Uterus (tissue), 4 donors: ENCODE results near the gene CRYBA2. TPM values are rescaled to one million over a fixed set of nuclear protein-coding genes. Genes with fewer than 3 reads are reported as not detected.

ENCODE experiments used
- DNase-seq, 2 donors: peaks; one replicate each; pipeline ENCODE4 v3.0.0-alpha.2; 2019 to 2020
- H3K27ac ChIP-seq, 2 donors: fragments of 200-600 bp; sonication (generic); 1 replicate in 1 of 2; 2 replicates in 1 of 2; pipeline ENCODE4 v1.5.1; 2016 to 2018
- H3K27me3 ChIP-seq, 2 donors: fragments of 200-600 bp; sonication (generic); one replicate each; pipeline ENCODE4 v1.5.1; 2018 to 2019; ENCODE audit warnings: control low read depth in 1 of 2
- H3K36me3 ChIP-seq, 2 donors: fragments of 200-600 bp; sonication (generic); one replicate each; pipeline ENCODE4 v1.5.1; 2019; ENCODE audit warnings: control low read depth in 1 of 2
- H3K4me1 ChIP-seq, 2 donors: fragments of 200-600 bp; sonication (generic); one replicate each; pipeline ENCODE4 v1.5.1; 2018 to 2019; ENCODE audit warnings: control low read depth in 1 of 2
- H3K4me3 ChIP-seq, 2 donors: fragments of 200-600 bp; sonication (generic); 1 replicate in 1 of 2; 2 replicates in 1 of 2; pipeline ENCODE4 v1.5.1; 2018 to 2019; ENCODE audit warnings: mild to moderate bottlenecking in 1 of 2
- H3K9me3 ChIP-seq, 2 donors: fragments of 200-600 bp; sonication (generic); one replicate each; pipeline ENCODE4 v1.5.1; 2019; ENCODE audit warnings: control low read depth in 1 of 2
- CTCF ChIP-seq, 4 experiments: fragments of 200-600 bp in 2 of 4; fragments of 450-650 bp in 2 of 4; sonication (generic) in 2 of 4; IDR thresholded peaks; one replicate each; pipeline ENCODE4 v1.5.1; 2016 to 2019; ENCODE audit warnings: antibody characterized with exemption in 4 of 4, mild to moderate bottlenecking in 2 of 4, moderate library complexity in 1 of 4
- POLR2A ChIP-seq, 2 donors: fragments of 450-650 bp; IDR thresholded peaks; one replicate each; pipeline ENCODE4 v1.6.1; 2016; ENCODE audit warnings: antibody characterized with exemption in 2 of 2, mild to moderate bottlenecking in 1 of 2, moderate library complexity in 1 of 2
- intact Hi-C: fragments of 100-400 bp; cut with DNase I; formaldehyde crosslinking; loops from one replicate; pipeline ENCODE4 v1.15.1; 2023; ENCODE audit warnings: low total_unique reads
- total RNA-seq, 4 donors: library from RNA; depleted of rRNA in 3 of 4; stranded (reverse); fragments of >200 nt in 3 of 4; gene quantifications; one replicate each; pipeline versions ENCODE4 v1.1.0 to v1.2.4, GENCODE V29; 2014 to 2023
- donor health status: DM: yes; HTN: yes; CAD: no.

Gene CRYBA2
- total RNA-seq, 4 donors from 2014 or later, result not detected

- TF ChIP-seq CTCF (IDR thresholded peaks at IDR 0.05), result no peak
- TF ChIP-seq POLR2A (IDR thresholded peaks at IDR 0.05), result no peak
- H3K36me3 ChIP-seq, result no peaks in the 10 kb centered on the region
- H3K4me3 ChIP-seq, result no peak overlapping the region
- DNase-seq, result no peak
- intact Hi-C loops, result no loop called here
- H3K27me3 ChIP-seq, result peaks cover 28 to 42% of the 10 kb centered on the region in 2 donors
- peaks cover 0 to 17% of the 10 kb centered on the region in 2 donors for H3K4me1 ChIP-seq
- no peaks in the 10 kb centered on the region for H3K9me3 ChIP-seq
- H3K27ac ChIP-seq, result no peak overlapping the region
Observed at GRCh38 chr2:218961229-218961628, 32.0 kb downstream of the CRYBA2 start.

- Histone ChIP-seq H3K4me3 (no peak overlapping the region), H3K27ac (no peak overlapping the region), H3K9me3 (no peaks in the 10 kb centered on the region), H3K4me1 (peaks cover 0 to 17% of the 10 kb centered on the region in 2 donors), H3K36me3 (no peaks in the 10 kb centered on the region), H3K27me3 (peaks cover 28 to 42% of the 10 kb centered on the region in 2 donors)
- TF ChIP-seq POLR2A (IDR thresholded peaks at IDR 0.05), result no peak
- no peak for TF ChIP-seq CTCF (IDR thresholded peaks at IDR 0.05)
- DNase-seq, result no peak
- intact Hi-C loops, result no loop called here
Observed at GRCh38 chr2:218960309-218961165, 32.7 kb downstream of the CRYBA2 start.

GRCh38 chr2:218959761-218960308 is 33.4 kb downstream of the CRYBA2 start:
- Histone ChIP-seq H3K4me1 (peaks cover 0 to 17% of the 10 kb centered on the region in 2 donors), H3K4me3 (peak overlapping the region in 1 of 2 donors; percentile 23), H3K9me3 (no peaks in the 10 kb centered on the region), H3K27me3 (peaks cover 28 to 42% of the 10 kb centered on the region in 2 donors), H3K36me3 (no peaks in the 10 kb centered on the region), H3K27ac (no peak overlapping the region)
- DNase-seq, result no peak
- intact Hi-C loops, result no loop called here
- TF ChIP-seq CTCF (IDR thresholded peaks at IDR 0.05) (no peak), POLR2A (IDR thresholded peaks at IDR 0.05) (no peak)

- Histone ChIP-seq H3K4me3 (peak within 1 kb of the TSS in 1 of 2 donors; percentile 23), H3K9me3 (no peaks in the 10 kb centered on the region), H3K4me1 (peaks cover 0 to 17% of the 10 kb centered on the region in 2 donors), H3K36me3 (no peaks in the 10 kb centered on the region), H3K27ac (no peak within 1 kb of the TSS), H3K27me3 (peaks cover 28 to 38% of the 10 kb centered on the region in 2 donors)
- peak; percentile 56 to 61 for DNase-seq
- no peak for TF ChIP-seq POLR2A (IDR thresholded peaks at IDR 0.05)
- no peak for TF ChIP-seq CTCF (IDR thresholded peaks at IDR 0.05)
- intact Hi-C loops, result no loop called here
Observed at GRCh38 chr2:218959141-218959731, 34.0 kb downstream of the CRYBA2 start, which contains the start of gene CDK5R2. CDK5R2 (plus strand) TSS chr2:218959666; CDS start chr2:218959821, 155 bp downstream.

- no peaks in the 10 kb centered on the region for H3K9me3 ChIP-seq
- H3K27ac ChIP-seq, result no peak overlapping the region
- H3K36me3 ChIP-seq, result no peaks in the 10 kb centered on the region
- peaks cover 28 to 29% of the 10 kb centered on the region in 2 donors for H3K27me3 ChIP-seq
- DNase-seq, result no peak
- intact Hi-C loops, result no loop called here
- peaks cover 0 to 17% of the 10 kb centered on the region in 2 donors for H3K4me1 ChIP-seq
- H3K4me3 ChIP-seq, result no peak overlapping the region
- TF ChIP-seq POLR2A (IDR thresholded peaks at IDR 0.05) (no peak), CTCF (IDR thresholded peaks at IDR 0.05) (no peak)
Observed at GRCh38 chr2:218958276-218958675, 34.9 kb downstream of the CRYBA2 start.
